K562 (cell line): ENCODE measurements around the gene MARCHF11. TPM values are rescaled to one million over a fixed set of nuclear protein-coding genes. Genes with fewer than 3 reads are reported as not detected.

Experiments
- ATAC-seq: fragments of 200-7000 bp; cut with Tn5 transposase; 3 replicates; pipeline ENCODE4 v1.9.1; 2020; ENCODE audit warnings: moderate library complexity
- BruUV-seq: library from RNA; stranded (reverse); fragments of 400-500 nt; replicated peaks from 2 replicates; lab custom pipeline; 2021; lab: Mats Ljungman, UMichigan
- CTCF ChIA-PET: fragments of 300-600 bp; formaldehyde crosslinking; extraction: SDS; loops from one replicate; lab custom pipeline; 2021; ENCODE audit warnings: low intra/inter-chr PET ratio; lab: Yijun Ruan, JAX
- POLR2A ChIA-PET: fragments of 300-600, 350-650 bp; sonication (Branson Sonifier 250); formaldehyde crosslinking; extraction: SDS; loops from one replicate; lab custom pipeline; 2021; ENCODE audit warnings: antibody characterized with exemption, inconsistent platforms; lab: Yijun Ruan, JAX
- DNase-seq, 4 experiments: peaks; one replicate each; pipeline versions ENCODE4 v3.0.0 to v3.0.0-alpha.2; 2011 to 2018; ENCODE audit warnings: low spot score in 3 of 4, mixed read lengths in 3 of 4; ENCODE audit errors: extremely low read depth in 1 of 4
- FAIRE-seq: peaks from 2 replicates; lab custom pipeline; 2011; peaks lifted over from hg19 to GRCh38; lab: Jason Lieb, UNC
- H2AFZ ChIP-seq: 2 replicates; pipeline ENCODE4 v1.6.0; 2011; ENCODE audit warnings: low read depth, low read length, control low read depth, inconsistent platforms
- H3K27ac ChIP-seq: fragments of 200-600 bp; 3 replicates; pipeline ENCODE4 v1.8.0; 2011; ENCODE audit warnings: low read depth, mild to moderate bottlenecking, control low read depth, inconsistent platforms, low read length, moderate library complexity, mixed read lengths; ENCODE audit errors: extremely low read depth
- H3K27me3 ChIP-seq, 2 experiments: fragments of 300-600 bp in 1 of 2; 2 replicates in 1 of 2; 3 replicates in 1 of 2; pipeline versions ENCODE4 v1.6.0 to v1.8.0; 2011; ENCODE audit warnings: inconsistent platforms in 2 of 2, low read length in 2 of 2, mild to moderate bottlenecking in 1 of 2, mixed read lengths in 1 of 2, moderate library complexity in 1 of 2; ENCODE audit not compliant: control insufficient read depth in 2 of 2, insufficient read depth in 2 of 2
- H3K36me3 ChIP-seq: fragments of 300-600 bp; 3 replicates; pipeline ENCODE4 v1.8.0; 2011; ENCODE audit warnings: mild to moderate bottlenecking, low read length, inconsistent platforms; ENCODE audit not compliant: control insufficient read depth, insufficient read depth
- H3K4me1 ChIP-seq, 2 experiments: fragments of 200-600 bp in 1 of 2; replicated peaks in 1 of 2; 2 replicates in 1 of 2; 3 replicates in 1 of 2; pipeline versions ENCODE4 v1.5.1 to v1.8.0; 2011; ENCODE audit warnings: inconsistent platforms in 2 of 2, low read length in 2 of 2, mild to moderate bottlenecking in 1 of 2, mixed read lengths in 1 of 2, moderate library complexity in 1 of 2; ENCODE audit not compliant: control insufficient read depth in 2 of 2, insufficient read depth in 2 of 2
- H3K4me2 ChIP-seq: 2 replicates; pipeline ENCODE4 v1.6.1; 2011; ENCODE audit warnings: low read length, control low read depth, inconsistent platforms, mixed read lengths; ENCODE audit not compliant: insufficient read depth
- H3K4me3 ChIP-seq: fragments of 200-600 bp; sonication (generic), shearing (Covaris generic); 2 replicates; pipeline ENCODE4 v1.5.1; 2016; ENCODE audit warnings: control low read depth, inconsistent platforms
- H3K79me2 ChIP-seq: fragments of 200-600 bp; 3 replicates; pipeline ENCODE4 v1.8.0; 2011; ENCODE audit warnings: low read length, inconsistent platforms; ENCODE audit not compliant: control insufficient read depth, insufficient read depth
- H3K9ac ChIP-seq, 2 experiments: 2 replicates each; pipeline versions ENCODE4 v1.6.0 to v1.6.1; 2011; ENCODE audit warnings: low read depth in 2 of 2, low read length in 2 of 2, control low read depth in 1 of 2, inconsistent platforms in 1 of 2, mild to moderate bottlenecking in 1 of 2, mixed read lengths in 1 of 2; ENCODE audit not compliant: insufficient read depth in 1 of 2
- H3K9me1 ChIP-seq: one replicate; pipeline ENCODE4 v1.6.0; 2011; ENCODE audit warnings: inconsistent platforms, mild to moderate bottlenecking, low read length, moderate library complexity; ENCODE audit not compliant: control insufficient read depth, insufficient read depth
- H3K9me3 ChIP-seq: replicated peaks from 2 replicates; pipeline ENCODE4 v1.5.1; 2011; ENCODE audit warnings: low read depth, low read length, inconsistent platforms; ENCODE audit not compliant: control insufficient read depth, insufficient read depth
- H4K20me1 ChIP-seq: replicated peaks from 2 replicates; pipeline ENCODE4 v1.6.1; 2011; ENCODE audit warnings: low read length, inconsistent platforms, mixed read lengths; ENCODE audit not compliant: control insufficient read depth, insufficient read depth
- BACH1 ChIP-seq: fragments of 200-800 bp; sonication (Bioruptor generic); IDR thresholded peaks from 2 replicates; pipeline ENCODE4 v1.6.1; 2016; ENCODE audit warnings: missing genetic modification characterization, missing compliant biosample characterization
- CBFA2T3 ChIP-seq: fragments of 450-650 bp; IDR thresholded peaks from 2 replicates; pipeline ENCODE4 v1.6.1; 2017
- KAT7 ChIP-seq: sonication (generic); formaldehyde crosslinking; IDR thresholded peaks from 2 replicates; pipeline ENCODE4 v1.8.0; 2022; ENCODE audit warnings: missing genetic modification reagents, mild to moderate bottlenecking, borderline replicate concordance
- PTTG1 ChIP-seq: fragments of 450-650 bp; IDR thresholded peaks from 2 replicates; pipeline ENCODE4 v1.6.1; 2016; ENCODE audit warnings: low read depth, mild to moderate bottlenecking, missing genetic modification characterization, missing compliant biosample characterization
- ZNF263 ChIP-seq: sonication (generic); formaldehyde crosslinking; IDR thresholded peaks from 2 replicates; pipeline ENCODE4 v1.8.0; 2022; ENCODE audit warnings: mild to moderate bottlenecking, missing genetic modification reagents, borderline replicate concordance
- ZNF408 ChIP-seq: fragments of 250-450 bp; sonication (Bioruptor Pico); IDR thresholded peaks from 2 replicates; pipeline ENCODE4 v1.4.0; 2020; ENCODE audit warnings: low read depth, mild to moderate bottlenecking, moderate library complexity
- ZNF444 ChIP-seq: fragments of 250-450 bp; sonication (Bioruptor Pico); IDR thresholded peaks from 2 replicates; pipeline ENCODE4 v1.4.0; 2020; ENCODE audit warnings: mild to moderate bottlenecking, moderate library complexity
- ZNF695 ChIP-seq: fragments of 450-650 bp; formaldehyde crosslinking; IDR thresholded peaks from 2 replicates; pipeline ENCODE4 v1.4.0; 2020; ENCODE audit warnings: mild to moderate bottlenecking, moderate library complexity
- WGBS: fragments of 100-300 bp; shearing (Covaris generic); methylation state at CpG from one replicate; pipeline ENCODE4 v1.1.6; 2016; ENCODE audit warnings: low coverage, mixed read lengths; ENCODE audit not compliant: insufficient coverage; ENCODE audit errors: missing lambda C conversion rate; 5-methylcytosine and 5-hydroxymethylcytosine counted together
- in situ Hi-C: fragments of 300-500 bp; cut with MboI; formaldehyde crosslinking; loops from 4 replicates; pipeline ENCODE4 v1.15.0; 2018; ENCODE audit warnings: inconsistent platforms, mixed read lengths
- intact Hi-C: fragments of 100-400 bp; cut with micrococcal nuclease; formaldehyde crosslinking; loops from 2 replicates; pipeline ENCODE4 v1.14.2; 2022
- polyA plus RNA-seq, 8 experiments: library from polyadenylated mRNA; depleted of rRNA in 4 of 8; stranded (reverse) in 5 of 8; unstranded in 3 of 8; fragments of >200 nt; fragmentation: Nextera tagmentation in 2 of 8; fragmentation: Illumina TruSeq in 1 of 8; extraction: Ambion mirVana in 2 of 8; extraction: Trizol in 1 of 8; gene quantifications; 2 replicates each; pipeline versions ENCODE4 v1.2.1 to v1.2.3, GENCODE V29; 2011 to 2014; ENCODE audit warnings: inconsistent platforms in 1 of 8, missing spikeins in 1 of 8
- total RNA-seq, 7 experiments: library from RNA; depleted of rRNA in 6 of 7; stranded (reverse); fragments of >200 nt in 6 of 7; fragmentation: Illumina TruSeq in 2 of 7; extraction: Trizol in 2 of 7; gene quantifications; 2 replicates each; pipeline versions ENCODE4 v1.2.1 to v1.2.3, GENCODE V29; 2011 to 2021; ENCODE audit warnings: low replicate concordance in 1 of 7
- TF ChIP-seq, protein P1 (sequence below): fragments of 450-650 bp; IDR thresholded peaks from 2 replicates; pipeline ENCODE4 v1.6.1; 2017; ENCODE audit warnings: antibody characterized with exemption, mild to moderate bottlenecking

MARCHF11 gene
- total and polyA plus RNA-seq, 9 of the 15 experiments (the other 6 are each of a cell fraction or from before 2014, with no cell fraction given) = not detected

DNA sequence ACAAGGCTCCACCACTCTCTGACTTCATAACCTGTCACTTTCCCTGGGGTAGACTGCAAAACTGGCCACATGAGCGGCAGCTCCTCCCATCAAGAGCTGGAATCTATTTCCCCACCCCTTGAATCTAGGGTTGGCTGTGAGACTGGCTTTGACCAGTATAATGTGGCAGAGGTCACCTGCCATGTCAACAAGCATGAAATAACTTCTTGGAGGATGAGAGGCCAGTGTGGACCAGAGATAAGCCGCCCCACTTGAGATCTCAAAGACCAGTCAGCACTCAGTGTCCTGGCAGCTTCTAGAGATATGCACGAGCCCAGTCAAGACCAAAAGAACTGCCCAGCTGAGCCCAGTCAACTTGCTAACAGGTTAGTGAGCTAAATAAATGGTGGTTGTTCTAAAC, 59.0 kb downstream of the MARCHF11 start:
- ATAC-seq (no peak), FAIRE-seq (no peak), DNase-seq (peak in 1 of 4 experiments; percentile 1)
- no peaks in the 10 kb centered on the region for H3K36me3 ChIP-seq
- WGBS = 0% methylated on average over 3 of the region's 3 CpGs
- no peaks in the 10 kb centered on the region for H4K20me1 ChIP-seq
- H3K9me3 ChIP-seq = no peaks in the 10 kb centered on the region
- no peak overlapping the region for H3K4me3 ChIP-seq
- POLR2A ChIA-PET = no interaction called here
- no TSS peak for BruUV-seq
- TF ChIP-seq ZNF444 (CRISPR knock-in tag) (no peak), ZNF408 (CRISPR knock-in tag) (no peak), KAT7 (CRISPR knock-in tag) (no peak), CBFA2T3 (0 out of 2 replicates have a peak, but pooled peaks have one; percentile 16), BACH1 (tag) (no peak), ZNF695 (CRISPR knock-in tag) (no peak), PTTG1 (tag) (no peak), ZNF263 (CRISPR knock-in tag) (no peak)
- TF ChIP-seq, protein P1, sequence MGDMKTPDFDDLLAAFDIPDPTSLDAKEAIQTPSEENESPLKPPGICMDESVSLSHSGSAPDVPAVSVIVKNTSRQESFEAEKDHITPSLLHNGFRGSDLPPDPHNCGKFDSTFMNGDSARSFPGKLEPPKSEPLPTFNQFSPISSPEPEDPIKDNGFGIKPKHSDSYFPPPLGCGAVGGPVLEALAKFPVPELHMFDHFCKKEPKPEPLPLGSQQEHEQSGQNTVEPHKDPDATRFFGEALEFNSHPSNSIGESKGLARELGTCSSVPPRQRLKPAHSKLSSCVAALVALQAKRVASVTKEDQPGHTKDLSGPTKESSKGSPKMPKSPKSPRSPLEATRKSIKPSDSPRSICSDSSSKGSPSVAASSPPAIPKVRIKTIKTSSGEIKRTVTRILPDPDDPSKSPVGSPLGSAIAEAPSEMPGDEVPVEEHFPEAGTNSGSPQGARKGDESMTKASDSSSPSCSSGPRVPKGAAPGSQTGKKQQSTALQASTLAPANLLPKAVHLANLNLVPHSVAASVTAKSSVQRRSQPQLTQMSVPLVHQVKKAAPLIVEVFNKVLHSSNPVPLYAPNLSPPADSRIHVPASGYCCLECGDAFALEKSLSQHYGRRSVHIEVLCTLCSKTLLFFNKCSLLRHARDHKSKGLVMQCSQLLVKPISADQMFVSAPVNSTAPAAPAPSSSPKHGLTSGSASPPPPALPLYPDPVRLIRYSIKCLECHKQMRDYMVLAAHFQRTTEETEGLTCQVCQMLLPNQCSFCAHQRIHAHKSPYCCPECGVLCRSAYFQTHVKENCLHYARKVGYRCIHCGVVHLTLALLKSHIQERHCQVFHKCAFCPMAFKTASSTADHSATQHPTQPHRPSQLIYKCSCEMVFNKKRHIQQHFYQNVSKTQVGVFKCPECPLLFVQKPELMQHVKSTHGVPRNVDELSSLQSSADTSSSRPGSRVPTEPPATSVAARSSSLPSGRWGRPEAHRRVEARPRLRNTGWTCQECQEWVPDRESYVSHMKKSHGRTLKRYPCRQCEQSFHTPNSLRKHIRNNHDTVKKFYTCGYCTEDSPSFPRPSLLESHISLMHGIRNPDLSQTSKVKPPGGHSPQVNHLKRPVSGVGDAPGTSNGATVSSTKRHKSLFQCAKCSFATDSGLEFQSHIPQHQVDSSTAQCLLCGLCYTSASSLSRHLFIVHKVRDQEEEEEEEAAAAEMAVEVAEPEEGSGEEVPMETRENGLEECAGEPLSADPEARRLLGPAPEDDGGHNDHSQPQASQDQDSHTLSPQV = no peak
- H3K27ac ChIP-seq = no peak overlapping the region
- no peak overlapping the region for H3K9ac ChIP-seq
- no peaks in the 10 kb centered on the region for H3K9me1 ChIP-seq
- no peaks in the 10 kb centered on the region for H3K4me1 ChIP-seq
- no peaks in the 10 kb centered on the region for H3K27me3 ChIP-seq
- intact Hi-C loops (no loop called here), in situ Hi-C loops (no loop called here)
- H3K79me2 ChIP-seq = no peaks in the 10 kb centered on the region
- CTCF ChIA-PET = no interaction called here
- H3K4me2 ChIP-seq = no peak overlapping the region
- no peak overlapping the region for H2AFZ ChIP-seq
